HG03469 (cell line): ENCODE results near the gene RAB7A.

Source experiments
- ATAC-seq: cut with Tn5 transposase; IDR thresholded peaks from one replicate; pipeline ENCODE4 v1.9.1; 2021; ENCODE audit warnings: mild to moderate bottlenecking, moderate library complexity, moderate number of reproducible peaks; ENCODE audit not compliant: unreplicated experiment

Gene RAB7A

DNA sequence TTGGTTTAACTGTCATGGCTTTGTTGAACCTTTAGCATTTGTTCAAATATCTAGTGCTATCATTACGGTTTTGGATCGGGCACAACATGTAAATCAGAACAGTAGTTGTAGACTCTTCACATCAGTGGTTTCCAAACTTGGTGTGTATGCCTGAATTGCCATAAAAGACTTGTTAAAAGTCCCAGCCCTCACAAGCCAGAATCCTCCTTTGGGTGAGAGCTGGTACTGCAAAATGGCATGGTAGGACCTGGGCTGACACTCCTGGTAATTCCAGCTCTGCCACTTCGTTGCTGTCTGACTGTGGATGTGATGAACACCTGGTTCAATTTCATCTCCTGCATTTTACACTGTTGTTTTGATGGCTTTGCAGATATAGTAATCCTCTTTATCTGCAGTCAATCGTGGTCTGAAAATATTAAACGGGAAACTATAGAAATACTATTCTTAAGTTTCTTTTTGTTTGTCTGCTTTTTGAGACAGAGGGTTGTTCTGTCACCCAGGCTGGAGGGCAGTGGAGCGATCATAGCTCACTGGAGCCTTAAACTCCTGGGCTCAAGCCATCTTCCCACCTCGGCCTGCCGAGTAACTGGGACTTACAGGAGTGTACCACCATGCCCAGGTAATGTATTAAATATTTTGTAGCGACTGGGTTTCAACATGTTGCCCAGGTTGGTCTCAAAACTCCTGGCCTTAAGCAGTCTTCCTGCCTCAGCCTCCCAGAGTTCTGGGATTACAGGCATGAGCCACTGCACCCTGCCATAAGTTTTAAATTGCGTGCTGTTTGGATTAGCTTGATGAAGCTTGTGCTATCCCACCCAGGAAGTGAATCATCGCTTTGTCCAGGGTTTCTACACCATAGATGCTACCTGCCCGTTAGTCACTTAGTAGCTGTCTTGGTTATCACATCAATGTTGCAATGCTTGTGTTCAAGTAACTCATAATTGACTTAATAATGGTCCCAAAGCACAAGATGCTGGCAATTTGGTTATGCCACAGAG, 61.6 kb downstream of the RAB7A start:
- ATAC-seq: no peak

DNA sequence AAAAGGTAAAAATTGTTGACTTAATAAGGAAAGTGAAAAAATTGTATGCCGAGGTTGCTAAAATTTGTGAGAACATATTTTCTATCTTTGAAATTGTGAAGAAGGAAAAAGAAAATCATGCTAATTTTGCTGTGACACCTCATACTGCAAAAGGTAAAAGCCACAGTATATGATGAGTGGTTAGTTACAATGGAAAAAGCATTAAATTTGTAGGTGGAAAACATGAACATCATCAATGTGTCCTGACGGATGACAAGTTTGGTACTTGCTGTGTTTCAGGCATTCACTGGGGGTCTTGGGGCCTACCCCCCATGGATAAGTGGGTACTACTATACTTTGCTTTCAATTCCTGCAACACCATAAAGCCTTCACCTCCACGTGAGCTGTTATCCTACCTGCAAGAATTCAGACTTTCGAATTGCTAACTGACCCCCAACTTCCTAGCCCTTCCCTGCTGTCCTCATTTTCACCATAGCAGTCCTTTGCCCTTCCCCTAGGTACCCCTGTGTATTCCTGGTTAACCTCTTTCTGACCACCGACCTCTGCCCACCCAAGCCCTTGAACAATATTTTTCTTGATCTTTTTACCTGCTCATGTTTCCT, 62.4 kb downstream of the RAB7A start:
- ATAC-seq: no peak

DNA sequence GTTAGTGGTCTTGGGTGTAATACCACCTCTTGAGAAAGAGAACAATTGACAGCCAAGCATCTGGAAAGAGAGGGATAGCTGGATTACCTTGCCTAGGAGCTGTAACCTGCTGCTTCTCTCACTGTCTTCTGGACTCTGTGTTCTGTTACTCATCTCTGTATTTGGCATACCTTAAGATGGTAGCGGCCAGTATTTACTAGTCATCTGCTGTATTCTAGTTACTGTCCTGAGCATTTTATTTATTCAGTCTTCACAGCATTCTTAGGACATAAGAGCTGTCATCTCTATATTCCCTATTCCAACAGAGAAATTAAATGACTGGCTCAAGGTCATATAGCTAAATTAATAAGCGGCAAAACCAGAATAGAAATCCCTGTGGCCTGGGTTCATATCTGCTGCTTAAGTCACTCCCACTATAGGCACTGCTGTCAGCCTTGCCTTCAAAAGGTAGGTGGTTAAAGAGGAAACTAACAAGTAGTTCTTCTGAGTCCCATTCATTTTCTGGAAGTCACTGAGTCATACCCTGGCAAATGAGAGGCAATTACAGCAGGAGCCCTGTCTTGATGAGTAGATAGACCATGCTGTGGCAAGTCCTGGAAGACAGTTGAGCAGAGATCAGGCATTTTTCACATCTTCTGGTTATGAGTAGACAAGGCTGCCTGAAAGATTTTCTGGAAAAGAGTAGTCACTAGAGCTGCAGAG, 68.2 kb downstream of the RAB7A start:
- no peak for ATAC-seq

DNA sequence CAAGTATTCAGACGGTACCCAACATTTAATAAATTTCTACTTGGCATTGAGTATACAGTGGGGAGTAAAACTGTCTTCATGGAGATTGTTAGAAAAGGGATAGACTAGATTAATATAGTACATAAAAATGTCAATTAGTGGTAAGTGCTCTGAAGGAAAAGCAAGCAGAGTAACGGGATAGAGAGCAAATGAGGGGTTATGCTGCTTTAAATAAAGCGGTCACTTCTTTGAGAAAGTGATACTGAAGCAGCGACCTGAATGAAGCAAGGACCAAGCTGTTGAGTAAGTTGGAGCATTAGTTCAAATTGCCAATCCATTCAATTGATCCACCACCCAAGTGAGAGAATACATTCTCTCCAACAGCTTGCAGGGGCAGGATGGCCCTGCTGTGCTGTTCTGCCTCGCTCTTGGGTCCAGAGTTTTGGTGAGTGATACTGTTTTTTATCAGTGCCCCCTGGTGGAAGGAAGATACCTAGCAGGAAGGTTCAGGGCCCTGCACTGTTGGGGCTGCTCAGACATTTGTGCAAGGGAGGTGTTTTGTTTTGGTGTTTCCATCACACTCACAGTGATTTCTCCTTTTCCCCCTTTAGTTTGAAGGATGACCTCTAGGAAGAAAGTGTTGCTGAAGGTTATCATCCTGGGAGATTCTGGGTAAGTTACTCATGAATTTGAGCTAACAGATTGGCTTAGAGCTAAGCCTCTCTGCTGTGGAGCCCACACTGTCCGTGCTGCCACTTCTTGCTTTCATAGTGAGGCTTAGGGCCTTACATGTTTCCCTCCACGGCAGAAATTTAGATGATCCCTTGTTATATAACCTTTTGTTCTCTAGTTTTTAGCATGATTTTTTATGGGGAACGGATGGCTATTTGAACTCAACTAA, 69.0 kb downstream of the RAB7A start:
- ATAC-seq: peak; percentile 36

DNA sequence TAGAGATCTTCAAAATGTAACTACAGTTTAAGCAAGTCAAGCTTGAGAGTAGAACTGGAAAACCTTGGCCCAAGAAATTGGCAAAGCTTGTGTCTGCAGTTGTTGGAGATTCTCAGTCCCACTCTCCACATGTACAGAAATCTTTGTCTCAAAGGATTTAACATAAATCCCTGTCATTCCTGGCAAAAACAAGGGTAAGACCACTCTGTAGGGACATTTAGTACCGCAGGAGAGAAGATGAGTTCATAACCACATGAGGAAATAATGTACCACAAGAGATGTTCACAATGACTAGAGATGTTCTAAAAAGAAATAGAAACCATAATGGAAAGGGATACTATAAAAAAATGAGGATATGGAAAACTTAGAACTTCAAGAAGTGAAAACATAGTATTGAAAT, 73.7 kb downstream of the RAB7A start:
- no peak for ATAC-seq

DNA sequence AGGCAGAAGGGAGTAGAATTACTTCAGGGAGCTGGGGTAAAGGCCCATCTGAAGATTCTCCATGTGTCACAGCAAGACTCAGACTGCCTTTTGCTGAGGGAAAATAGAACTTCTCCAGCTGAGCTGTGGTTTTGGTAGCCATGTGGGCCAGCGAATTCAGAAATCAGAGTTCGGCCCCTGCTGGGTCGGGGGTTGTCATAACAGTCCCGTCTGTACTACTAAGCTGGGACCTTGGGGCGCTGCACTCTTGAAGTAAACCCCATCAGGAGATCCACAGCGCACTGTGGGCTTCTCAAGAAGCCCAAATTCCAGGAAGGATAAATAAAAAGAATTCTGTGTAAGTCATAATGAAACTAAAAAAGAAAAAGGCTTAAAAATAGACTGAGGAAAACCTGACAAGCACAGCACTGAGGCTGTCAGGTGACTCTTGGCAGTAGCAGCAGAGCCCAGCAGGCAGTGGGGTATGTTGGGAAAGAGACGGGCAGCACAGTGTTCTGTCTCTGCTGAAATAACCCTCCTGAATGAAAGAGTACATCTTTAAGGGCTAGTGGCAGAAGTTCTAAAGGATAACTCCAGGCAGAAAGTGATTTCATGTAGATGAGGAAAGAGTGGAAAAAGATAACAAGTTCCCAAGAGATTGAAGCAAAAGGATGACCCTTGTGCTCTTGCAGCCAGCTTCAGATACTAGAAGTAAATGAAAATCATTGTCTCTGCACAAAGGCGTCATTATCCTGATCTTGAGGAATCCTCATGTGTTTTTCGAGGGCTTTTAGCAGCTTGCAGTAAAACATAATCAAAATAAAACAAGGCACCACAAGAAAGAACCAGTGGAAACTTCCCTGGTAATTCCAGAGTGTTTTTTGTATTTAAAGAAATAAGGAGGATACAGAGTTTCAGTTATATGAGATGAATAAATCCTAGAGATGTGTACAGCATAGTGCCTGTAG, 74.5 kb downstream of the RAB7A start:
- ATAC-seq: no peak

DNA sequence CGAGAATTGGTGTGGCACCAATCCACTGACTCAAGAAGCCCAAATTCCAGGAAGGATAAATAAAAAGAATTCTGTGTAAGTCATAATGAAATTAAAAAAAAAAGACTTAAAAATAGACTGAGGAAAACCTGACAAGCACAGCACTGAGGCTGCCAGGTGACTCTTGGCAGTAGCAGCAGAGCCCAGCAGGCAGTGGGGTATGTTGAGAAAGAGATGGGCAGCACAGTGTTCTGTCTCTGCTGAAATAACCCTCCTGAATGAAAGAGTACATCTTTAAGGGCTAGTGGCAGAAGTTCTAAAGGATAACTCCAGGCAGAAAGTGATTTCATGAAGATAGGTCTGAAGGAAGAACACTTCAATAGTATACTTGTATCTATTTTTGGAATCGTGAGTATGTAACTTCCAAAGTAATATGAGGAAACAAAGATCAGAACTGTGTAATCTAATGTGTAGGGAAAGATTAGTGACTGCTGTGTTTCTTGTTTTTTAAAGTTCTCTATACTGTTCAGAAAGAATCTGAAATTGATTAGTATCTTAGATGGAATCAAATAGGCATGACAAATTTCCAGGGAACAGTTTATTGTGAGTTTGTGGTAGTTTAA, 75.9 kb downstream of the RAB7A start:
- no peak for ATAC-seq

DNA sequence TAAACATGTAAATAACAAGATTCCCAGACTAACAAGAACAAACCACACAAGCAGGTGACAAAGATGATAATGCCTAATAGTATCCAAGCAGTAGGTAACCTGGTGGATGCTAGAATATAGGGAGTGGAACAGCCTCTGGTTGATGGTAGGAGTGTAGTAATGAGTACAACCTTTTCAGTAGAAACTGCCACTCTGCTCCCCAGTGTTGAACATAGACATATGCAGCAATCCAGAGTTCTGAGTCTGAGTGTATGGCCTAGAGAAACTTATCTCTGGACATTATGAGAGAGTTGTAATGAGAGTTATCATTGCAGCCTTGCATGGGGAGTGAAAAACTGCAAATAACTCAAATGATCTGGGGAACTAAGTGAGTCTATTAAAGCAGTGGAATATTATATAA, 77.3 kb downstream of the RAB7A start:
- ATAC-seq: no peak

DNA sequence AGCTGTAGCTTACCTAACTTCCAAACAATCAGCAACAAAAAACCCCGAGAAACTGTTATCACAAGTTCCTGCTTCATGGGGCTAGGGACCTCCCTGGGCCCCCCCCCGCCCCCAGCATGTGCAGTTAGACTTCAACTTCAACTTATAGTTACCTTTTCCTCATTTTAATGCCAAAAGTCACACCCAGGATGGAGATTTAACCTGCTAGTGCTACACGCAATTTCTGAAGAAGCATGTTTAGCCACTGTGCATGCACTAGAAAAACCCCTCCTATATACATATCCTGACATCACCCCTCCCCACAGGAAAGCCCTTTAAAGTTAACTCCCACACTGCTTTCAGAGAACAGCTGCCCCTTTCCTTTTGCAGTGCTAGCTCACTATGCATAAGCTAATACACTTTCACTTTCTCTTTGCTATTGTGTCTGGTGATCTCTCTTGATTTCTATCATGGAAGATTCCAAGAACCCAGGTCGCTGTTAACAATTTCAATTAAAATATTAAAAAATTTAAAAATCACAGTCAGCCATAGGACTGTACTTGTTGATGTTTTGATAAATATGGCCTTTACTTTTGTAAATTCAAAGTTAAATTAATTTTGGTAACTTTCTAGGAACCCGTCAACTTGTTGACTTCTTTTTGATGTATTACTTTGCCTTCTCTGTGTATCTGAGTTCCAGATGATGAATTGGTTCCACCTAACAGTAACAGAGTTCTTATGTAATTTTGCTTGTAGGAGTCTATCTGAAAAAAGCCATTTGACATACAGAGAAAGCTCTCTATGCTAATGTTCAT, 78.2 kb downstream of the RAB7A start:
- ATAC-seq: peak; percentile 78

DNA sequence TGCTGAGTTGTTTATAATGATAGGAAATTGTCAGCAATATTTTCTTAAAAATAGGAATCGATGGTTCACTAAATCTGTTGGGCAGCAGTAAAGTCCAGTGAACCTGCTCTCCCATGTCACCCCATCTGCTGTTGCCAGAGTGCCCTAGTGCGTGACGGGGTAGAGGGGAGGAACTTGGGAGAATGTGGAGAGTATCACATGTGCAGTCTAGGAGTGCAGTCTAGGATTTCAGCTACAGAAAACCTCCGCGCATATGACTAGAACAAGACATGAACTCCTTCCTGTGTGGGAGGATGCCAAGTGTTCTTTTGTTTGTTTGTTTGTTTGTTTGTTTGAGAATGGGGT, 78.8 kb downstream of the RAB7A start:
- ATAC-seq: no peak

DNA sequence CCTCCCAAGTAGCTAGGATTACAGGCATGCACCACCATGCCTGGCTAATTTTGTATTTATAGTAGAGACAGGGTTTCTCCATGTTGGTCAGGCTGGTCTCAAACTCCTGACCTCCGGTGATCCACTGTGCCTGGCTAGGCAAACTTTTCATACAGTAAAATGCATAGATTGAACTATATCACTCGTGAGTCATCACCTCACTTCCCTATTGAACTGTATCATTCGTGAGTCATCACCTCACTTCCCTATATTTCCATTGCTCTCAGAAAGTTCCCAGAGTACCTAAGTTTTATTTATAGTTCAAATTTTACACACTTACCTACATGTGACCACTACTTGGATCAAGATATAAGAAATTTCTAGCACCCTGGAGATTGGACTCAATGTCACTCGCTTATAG, 79.8 kb downstream of the RAB7A start:
- no peak for ATAC-seq

DNA sequence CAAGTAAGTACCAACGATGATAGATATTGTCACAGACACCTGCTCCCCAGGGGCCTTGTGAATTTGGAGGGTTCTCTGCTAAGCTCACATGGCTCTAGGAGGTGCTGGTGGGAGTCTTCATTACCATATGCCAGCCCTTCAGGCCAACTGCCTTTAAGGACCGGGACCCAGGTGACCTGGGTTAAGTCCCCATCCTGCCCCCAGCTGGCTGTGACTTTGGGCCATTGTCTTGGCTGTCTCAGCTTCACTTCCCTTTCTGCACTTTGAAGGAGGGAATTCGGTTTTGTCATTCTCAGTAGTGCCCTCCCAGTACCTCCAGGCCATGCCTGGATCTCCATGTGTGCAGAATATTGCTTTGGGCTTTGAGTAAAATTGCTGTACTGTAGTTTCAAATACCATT, 80.6 kb downstream of the RAB7A start:
- no peak for ATAC-seq

DNA sequence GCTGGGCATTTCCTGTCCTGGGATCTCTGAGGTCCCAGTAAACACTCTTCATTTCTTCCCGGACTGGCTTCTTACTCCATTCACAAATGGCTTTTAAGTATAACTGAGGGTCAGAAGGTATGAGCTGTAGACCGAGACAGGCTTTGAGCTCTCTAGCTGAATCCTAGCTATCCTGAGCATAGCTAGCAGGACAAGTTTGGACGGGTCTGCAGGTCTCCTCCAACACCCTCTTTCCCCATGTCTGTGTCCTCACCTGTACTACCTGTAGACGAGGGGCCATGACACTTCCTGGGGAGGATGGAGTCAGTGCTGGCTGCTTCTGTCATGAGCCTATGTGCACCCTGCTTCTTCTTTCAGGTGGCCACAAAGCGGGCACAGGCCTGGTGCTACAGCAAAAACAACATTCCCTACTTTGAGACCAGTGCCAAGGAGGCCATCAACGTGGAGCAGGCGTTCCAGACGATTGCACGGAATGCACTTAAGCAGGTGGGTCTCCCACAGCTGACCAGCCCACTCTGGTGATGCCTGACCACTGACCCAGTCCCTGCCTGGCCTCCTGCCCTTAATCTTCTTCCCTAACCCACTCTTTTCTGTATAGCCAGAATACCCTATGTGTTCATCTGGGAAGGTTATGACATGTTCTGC, 81.3 kb downstream of the RAB7A start:
- ATAC-seq: no peak

DNA sequence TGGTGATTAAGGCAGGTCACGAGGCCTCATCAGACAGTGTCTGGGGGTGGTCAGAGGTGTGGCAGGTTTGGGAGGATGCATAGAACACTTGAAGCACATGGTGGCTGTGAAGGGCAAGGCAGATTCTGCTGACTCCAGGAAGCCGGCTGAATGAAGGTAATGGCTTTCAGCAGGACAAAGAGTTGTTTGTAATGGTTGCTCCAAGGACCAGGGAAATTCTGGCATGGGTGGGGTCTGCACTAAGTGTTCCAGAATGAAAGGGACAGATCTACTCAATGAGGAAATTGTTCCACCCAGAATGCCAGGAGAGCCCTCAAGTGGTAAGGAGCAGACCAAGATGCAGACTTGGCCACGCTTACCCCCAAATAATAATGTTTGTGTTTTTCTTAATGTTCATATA, 82.7 kb downstream of the RAB7A start:
- ATAC-seq: no peak

DNA sequence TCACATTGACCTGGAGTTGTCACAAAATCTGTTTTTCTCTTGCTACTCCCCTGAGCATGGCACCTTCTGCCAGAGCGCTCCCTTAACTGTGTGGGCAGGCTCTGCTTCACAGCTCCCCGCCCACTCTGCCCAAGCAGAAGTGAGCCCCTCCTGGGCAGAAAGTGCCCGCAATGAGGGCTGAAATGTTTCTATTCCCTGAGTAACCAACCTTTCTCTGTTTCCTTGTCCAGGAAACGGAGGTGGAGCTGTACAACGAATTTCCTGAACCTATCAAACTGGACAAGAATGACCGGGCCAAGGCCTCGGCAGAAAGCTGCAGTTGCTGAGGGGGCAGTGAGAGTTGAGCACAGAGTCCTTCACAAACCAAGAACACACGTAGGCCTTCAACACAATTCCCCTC, 87.1 kb downstream of the RAB7A start:
- no peak for ATAC-seq

DNA sequence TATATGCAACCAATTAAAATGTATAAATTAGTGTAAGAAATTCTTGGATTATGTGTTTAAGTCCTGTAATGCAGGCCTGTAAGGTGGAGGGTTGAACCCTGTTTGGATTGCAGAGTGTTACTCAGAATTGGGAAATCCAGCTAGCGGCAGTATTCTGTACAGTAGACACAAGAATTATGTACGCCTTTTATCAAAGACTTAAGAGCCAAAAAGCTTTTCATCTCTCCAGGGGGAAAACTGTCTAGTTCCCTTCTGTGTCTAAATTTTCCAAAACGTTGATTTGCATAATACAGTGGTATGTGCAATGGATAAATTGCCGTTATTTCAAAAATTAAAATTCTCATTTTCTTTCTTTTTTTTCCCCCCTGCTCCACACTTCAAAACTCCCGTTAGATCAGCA, 88.1 kb downstream of the RAB7A start:
- ATAC-seq: no peak

DNA sequence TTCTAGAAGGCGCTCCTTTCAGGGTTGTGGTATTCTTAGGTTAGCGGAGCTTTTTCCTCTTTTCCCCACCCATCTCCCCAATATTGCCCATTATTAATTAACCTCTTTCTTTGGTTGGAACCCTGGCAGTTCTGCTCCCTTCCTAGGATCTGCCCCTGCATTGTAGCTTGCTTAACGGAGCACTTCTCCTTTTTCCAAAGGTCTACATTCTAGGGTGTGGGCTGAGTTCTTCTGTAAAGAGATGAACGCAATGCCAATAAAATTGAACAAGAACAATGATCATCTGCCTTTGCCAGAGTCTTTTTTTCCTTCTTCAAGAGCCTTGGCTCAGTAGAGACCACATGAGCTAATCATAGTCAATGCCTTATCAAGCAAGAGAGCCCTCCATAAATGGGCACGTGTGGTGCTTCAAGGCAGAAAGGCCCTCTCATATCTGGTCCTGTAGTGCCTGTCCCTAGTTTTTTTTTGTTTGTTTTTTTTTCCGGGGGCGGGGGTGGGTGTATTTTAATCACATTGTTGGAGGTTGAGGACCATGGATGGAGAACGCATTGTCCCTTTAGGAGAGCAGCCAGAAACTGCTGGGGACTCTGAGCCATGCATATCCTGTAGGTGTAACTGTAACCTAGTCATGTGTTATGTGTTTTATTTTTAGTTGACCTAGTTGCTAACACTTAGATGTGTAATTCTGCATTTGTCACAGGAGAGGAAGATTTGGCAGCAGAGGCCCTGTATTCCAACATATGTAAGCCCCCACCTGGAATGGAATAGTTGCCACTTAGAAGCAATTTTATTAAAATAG, 88.7 kb downstream of the RAB7A start:
- ATAC-seq: no peak
